ENCODE results near the gene ZFAND3.

- TF ChIP-seq CTCF (conservative IDR thresholded peaks at IDR 0.05 in 1 of 2, IDR thresholded peaks at IDR 0.05 in 1 of 2; ENCODE audit: low read depth in 1 of 2, low read length in 2 of 2) = no peak
- TF ChIP-seq EZH2 (IDR thresholded peaks at IDR 0.05; ENCODE audit: low read length, missing control alignments) = no peak
These were observed 324.9 kb downstream of the ZFAND3 start for GRCh38 chr6:38144365-38144945.

All from fibroblast of lung (primary cell).